D721Med (cell line): ENCODE results near the gene C21orf58.

Experiments
- DNase-seq: peaks from one replicate; pipeline ENCODE4 v3.0.0; 2011; ENCODE audit warnings: low spot score; ENCODE audit not compliant: insufficient read length
- FAIRE-seq: peaks from 2 replicates; lab custom pipeline; 2011; peaks lifted over from hg19 to GRCh38; lab: Jason Lieb, UNC
- TF ChIP-seq, protein P1 (sequence below): IDR thresholded peaks from 2 replicates; pipeline ENCODE4 v1.5.1; 2012; ENCODE audit warnings: mild to moderate bottlenecking, control low read depth; ENCODE audit not compliant: insufficient read depth; ENCODE audit errors: missing control alignments

The C21orf58 gene

DNA sequence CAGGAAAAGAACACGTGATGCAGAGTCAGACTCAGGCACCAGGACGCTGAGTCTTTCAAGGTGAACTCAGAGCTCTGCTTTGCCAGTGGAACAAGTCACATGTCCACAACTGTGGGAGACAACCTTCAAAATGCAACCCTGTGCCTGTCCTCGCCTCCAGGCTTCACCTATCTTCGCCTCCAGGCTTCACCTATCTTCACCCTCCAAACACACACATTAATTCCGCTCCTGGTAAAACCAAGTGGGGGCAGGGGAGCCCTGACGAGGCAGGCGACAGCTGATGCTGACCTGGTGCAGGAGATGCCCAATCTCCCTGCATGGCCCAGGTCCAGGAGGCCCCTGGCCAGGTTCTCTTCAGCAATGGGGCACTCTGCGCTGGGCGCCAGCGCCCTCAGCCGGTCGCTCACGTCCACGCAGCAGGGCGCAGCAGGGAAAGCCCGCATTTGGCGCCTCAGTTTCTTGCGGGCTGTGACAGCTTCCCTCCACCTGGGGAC, 67.1 kb downstream of the C21orf58 start:
- no peak for FAIRE-seq
- TF ChIP-seq, protein P1, sequence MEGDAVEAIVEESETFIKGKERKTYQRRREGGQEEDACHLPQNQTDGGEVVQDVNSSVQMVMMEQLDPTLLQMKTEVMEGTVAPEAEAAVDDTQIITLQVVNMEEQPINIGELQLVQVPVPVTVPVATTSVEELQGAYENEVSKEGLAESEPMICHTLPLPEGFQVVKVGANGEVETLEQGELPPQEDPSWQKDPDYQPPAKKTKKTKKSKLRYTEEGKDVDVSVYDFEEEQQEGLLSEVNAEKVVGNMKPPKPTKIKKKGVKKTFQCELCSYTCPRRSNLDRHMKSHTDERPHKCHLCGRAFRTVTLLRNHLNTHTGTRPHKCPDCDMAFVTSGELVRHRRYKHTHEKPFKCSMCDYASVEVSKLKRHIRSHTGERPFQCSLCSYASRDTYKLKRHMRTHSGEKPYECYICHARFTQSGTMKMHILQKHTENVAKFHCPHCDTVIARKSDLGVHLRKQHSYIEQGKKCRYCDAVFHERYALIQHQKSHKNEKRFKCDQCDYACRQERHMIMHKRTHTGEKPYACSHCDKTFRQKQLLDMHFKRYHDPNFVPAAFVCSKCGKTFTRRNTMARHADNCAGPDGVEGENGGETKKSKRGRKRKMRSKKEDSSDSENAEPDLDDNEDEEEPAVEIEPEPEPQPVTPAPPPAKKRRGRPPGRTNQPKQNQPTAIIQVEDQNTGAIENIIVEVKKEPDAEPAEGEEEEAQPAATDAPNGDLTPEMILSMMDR, result no peak
- no peak for DNase-seq

DNA sequence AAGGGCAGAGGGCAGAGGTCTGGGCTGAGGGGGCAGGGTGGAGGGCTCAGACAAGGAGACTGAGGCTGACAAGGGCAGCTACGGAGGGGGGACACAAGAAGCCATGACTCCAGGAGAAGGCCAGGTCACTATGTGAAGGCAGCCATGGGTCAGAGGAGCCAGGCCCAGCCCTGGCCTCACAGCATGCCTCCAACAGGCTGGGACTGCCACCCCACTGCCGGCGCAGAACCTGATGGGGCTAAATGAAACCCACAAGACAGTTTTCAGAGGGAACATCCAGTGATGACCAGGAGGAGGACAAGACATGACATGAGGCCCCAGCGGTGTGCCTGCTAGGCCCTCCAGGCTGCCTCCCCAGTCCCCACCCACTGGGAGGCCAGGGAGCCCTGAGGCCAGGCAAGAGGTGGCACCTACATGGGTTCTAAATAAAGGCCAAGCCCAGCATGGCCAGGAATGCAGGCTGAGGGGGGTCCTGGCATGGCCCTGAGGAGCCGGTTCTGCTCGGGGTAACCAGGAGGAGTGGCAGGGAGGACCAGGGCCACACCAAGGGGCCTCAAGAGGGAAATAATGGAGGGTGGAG, 67.8 kb downstream of the C21orf58 start:
- DNase-seq, result no peak
- TF ChIP-seq, protein P1, result no peak
- FAIRE-seq, result no peak

DNA sequence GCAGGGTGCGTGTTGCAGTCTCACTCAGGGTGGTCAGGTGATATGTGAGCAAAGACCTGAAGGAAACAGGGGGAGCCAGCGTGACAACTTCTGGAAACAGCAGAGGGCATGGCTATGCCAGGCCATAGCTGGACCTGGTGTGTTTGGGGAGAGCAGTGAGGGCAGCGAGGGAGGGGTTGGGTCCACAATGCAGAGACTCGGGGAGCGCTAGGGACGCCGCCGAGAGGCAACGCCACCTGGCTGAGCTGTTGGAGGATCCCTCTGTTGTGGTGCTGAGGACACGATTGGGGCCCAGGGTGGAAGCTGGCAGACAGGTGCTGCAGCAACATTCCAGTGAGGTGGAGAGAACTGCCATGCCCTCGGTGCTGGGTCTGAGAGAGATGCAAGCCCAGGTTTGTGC, 68.5 kb downstream of the C21orf58 start:
- no peak for FAIRE-seq
- TF ChIP-seq, protein P1, result no peak
- no peak for DNase-seq

DNA sequence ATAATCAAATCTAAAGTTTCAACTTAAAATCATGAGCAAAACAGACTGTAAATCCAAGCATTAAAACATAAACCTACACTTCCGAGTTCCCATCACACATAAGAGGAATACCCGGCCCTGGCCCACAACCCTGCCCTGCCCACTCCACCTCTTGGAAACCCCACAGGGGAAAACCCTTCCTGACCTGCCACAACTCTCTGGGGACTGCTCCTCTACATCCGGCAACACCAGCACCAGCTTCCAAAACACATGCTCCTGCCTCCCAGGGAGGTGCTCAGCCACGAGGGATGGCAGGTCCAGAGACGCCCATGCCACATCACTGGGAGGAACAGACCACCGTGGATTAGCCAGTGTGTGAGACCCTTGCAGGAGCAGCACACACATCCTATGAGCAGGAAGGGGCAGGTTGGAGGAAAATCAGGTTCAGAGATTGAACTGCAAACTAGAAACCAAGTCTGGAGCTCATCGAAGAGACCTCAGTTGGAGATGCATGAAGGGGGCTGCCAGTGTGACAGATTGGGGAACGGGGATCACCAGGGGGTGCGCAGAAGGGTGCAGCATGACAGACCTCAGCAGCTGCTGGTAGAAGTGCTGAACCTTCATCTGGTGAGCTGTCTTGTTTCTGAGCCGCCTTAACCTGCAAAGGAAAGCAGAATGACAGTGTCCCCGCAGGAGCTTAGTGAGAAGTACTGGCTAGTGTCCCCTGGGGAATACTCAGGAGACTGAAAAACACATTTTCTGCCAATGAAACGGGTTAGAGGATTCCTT, 69.3 kb downstream of the C21orf58 start:
- TF ChIP-seq, protein P1, result no peak
- DNase-seq (no peak), FAIRE-seq (no peak)

DNA sequence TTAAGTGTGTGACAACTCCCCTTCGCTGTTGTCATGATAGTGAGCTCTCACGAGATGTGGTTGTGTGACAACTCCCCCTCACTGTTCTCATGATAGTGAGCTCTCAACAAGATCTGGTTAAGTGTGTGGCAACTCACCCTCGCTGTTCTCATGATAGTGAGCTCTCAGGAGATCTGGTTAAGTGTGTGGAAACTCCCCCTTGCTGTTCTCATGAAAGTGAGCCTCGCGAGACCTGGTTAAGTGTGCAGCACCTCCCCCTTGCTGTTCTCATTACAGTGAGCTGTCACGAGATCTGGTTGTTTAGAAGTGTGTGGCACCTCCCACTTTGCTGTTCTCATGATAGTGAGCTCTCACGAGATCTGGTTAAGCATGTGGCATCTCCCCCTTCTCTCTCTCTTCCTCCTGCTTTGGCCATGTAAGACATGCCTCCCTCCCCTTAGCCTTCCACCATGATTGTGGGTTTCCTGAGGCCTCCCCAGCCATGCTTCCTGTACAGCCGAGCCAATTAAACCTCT, 70.0 kb downstream of the C21orf58 start:
- TF ChIP-seq, protein P1, result no peak
- FAIRE-seq, result no peak
- DNase-seq, result no peak

DNA sequence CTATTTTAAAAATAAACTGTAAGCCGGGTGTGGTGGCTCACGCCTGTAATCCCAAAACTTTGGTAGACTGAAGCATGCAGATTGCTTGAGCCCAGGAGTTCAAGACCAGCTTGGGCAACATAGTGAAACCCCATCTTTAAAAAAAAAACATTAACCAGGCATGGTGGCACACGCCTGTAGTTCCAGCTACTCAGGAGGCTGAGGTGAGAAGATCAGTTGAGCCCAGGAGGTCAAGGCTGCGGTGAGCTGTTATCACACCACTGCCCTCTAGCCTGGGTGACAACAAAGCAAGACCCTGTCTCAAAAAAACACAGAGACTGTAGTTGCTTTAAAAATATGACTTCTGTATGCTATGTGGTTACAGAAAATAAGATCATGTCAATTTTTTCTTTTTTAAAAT, 70.8 kb downstream of the C21orf58 start:
- no peak for FAIRE-seq
- TF ChIP-seq, protein P1, result no peak

More for the DNA sequence above, 70.8 kb downstream of the C21orf58 start:
- DNase-seq, result no peak
